HG02885 (cell line): Measurements from ENCODE around the gene C2CD2.

Experiments
- ATAC-seq: cut with Tn5 transposase; IDR thresholded peaks from one replicate; pipeline ENCODE4 v1.9.1; 2021; ENCODE audit warnings: mild to moderate bottlenecking; ENCODE audit not compliant: unreplicated experiment, poor library complexity

Gene C2CD2

DNA sequence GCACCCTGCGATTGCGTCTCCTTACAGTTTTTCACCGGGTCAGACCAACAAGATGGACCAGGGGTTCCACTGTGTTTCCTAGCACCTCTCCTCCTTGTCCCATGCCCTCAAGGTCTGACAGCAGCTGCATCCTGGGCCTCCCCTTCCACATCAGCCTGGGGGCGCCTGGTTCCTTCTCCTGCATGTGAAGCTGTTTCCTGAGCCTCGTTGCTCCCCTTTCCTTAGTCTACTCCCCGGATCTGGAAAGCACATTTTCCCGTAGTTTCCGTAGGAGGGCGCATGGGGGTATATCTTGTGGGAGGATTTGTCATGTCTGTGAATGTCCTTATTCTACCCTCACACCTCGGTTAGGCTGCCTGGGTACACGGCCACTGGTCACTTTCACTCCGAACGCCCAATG lies 80.8 kb downstream of the C2CD2 start:
- no peak for ATAC-seq

DNA sequence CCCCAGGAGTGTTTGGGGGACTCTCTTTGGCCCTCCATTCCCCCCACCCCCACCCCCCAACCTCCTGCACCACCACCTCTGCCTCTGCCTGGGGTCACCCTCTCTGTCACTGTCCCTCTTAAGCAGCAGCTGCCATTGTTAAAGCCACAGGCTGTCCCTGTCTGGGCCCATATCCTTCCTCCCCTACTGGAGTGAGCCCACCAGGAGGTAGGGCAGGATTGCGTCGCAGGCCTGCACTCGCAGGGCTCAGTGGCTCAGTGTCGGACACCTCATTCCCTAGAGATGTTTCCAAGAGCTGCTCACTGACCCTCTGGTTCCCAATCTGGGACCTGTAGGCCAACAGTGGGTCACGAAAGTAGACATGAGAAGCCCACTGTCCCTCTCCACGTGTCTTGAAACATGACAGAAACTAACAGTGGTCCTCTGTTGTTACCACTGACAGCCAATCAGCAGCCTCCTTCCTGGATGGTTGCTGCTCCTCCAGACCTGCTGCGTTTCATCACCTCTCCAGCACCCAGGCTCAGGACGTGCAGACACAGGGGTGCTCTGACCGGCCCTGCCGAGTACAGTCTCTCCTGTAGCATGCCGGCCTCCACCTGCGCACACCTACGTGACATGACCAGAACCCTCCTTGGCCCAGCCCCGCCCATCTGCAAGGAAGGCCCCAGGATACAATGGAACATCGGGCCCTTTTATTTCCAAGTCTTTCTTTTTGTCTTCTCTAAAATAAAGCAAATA lies 82.4 kb downstream of the C2CD2 start:
- ATAC-seq: no peak

DNA sequence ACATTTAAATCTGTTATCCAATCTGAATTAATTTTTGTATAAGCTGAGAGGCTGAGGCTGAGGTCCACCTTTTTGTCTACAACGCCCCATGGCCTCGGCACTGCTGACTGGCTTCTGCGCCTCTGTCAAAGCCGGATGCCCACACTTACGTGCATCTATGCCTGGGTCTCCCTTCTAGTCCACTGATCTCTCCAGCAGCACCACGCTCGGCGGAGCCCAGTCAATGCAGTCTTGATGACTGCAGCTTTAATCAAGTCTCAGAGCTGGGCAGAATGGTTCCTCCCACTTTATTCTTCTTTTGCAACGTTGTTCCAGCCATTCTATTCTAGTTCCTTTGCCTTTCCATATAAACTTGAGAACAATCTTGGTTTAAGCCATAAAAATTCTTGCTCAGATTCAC lies 84.0 kb downstream of the C2CD2 start:
- ATAC-seq: no peak

DNA sequence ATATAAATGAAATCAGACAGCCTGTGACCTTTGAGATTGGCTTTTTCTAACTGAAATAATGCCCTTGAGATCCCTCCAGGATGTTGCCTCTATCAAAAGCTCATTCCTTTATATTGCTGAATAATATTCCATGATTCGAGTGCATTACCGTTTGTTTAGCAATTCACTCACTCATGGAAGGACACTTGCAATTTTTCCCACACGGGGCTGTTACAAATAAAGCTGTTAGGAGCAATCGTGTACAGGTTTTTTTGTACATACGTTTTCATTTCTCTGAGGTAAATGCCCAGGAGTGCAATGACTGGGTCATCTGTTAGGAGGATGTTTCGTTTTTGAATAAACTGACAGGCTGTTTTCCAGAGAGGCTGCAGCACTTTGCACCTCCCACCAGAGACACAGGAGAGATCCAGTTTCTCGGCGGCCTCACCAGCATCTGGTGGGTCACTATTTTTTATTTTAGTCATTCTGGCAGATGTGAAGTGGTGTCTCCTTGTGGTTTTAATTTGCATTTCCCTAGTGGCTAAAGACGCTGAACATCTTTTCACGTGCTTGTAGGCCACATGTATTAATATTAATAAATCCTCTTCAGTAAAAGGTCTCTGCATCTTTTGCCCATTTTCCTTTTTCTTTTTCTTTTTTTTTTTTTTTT lies 85.6 kb downstream of the C2CD2 start:
- ATAC-seq: peak; percentile 60

DNA sequence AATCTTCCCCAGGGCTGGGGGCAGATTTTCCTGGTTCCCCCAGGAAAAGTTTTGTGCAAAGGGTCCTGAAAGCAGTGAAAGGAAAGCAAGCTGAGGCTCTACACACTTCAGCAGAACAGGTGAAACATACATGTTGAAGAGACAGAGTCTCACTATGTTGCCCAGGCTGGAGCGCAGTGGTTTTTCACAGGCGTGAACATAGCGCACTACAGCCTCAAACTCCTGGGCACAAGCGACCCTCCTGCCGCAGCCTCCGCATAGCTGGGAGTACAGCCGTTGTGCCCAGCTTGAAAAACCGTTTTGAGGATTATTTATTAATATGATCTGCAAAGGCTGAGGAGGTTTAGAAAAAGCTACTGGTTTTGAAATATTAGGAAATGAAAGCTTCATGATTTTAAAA lies 86.5 kb downstream of the C2CD2 start:
- ATAC-seq: no peak

DNA sequence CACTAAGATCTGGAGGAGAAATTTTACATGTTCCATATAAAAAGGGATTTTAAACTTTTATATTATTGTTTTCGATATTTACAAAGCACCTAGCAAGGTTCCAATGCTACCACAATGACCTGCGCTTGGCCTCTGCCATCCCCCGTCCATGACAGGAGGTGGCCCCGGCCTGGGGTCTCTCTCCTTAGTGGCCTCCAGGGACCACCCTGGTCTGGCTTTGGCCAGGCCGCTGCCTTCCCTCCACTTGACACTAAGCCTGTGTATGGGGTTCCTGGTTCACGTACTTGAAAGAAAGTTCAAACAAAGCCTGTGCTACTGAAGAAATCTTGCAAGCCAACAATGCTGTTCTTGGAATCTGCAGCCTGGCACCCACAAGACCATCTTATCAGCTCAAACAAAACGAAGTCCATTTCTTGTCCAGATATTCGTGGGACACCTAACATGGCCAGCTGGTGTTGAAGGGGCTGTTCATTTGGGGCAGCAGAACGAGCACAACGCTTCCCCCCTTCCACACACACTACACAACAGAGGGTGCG lies 87.5 kb downstream of the C2CD2 start:
- ATAC-seq: no peak

DNA sequence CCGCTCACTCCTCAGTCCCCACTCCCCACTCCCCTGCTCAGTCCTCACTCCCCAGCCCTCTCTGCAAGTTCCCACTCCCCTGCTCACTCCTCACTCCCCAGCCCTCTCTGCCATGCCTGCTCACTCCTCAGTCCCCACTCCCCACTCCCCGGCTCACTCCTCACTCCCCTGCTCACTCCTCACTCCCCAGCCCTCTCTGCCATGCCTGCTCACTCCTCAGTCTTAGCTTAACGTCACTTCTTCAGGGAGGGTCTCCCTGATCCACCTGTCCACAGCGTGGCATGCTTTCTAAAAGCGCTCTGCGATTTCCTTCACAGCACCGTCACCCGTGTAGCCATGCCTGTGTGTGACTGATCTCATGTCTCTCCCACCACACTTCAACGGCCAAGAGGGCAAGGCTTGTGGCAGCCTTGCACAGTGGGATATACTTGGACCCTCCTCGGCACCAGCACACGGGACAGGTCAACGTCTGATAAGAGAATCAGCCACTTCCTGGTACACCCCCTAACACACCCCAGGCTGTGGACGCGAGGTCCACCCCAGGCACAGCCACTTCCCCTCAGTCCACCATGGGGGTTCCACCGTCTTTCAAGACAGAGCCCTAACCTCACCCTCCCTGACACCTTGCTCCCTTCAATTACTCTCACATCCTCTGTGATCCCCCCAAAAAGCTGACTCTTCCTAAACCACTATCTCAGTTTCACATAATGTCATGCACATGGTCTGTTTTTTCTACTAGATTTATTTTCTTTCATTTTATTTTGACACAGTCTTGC lies 88.6 kb downstream of the C2CD2 start:
- peak; percentile 53 for ATAC-seq

DNA sequence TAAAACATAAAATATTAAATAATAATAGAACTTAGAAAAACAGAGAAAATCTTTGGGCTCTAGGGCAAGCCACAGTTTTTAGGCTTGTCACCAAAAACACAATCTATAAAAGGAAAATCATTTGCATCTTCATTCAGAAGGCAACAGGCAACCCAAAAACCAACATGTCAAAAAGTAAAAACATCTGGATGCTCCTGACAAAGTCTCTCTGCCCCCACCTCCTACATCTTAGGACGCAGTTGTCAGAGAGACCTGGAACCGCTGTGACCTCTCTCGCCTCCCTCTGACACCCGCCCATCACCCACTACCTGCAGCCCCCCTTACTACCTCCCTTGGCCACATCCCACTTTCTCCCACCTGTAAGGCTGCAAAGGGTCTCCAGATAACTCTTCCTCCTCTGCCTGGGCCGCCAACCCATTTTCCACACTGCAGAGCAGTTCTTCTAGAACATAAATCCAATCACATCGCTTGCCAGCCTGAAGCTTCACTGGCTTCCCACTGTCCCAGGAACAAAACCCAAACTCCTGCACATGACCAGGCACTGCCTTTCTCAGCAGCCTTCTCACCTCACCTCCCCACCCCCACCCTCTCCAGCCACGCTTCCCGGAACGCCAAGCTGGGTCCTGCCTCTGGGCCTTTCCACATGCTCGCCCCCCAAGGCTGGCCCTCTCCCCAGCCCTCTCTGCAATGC lies 89.4 kb downstream of the C2CD2 start:
- ATAC-seq: no peak

DNA sequence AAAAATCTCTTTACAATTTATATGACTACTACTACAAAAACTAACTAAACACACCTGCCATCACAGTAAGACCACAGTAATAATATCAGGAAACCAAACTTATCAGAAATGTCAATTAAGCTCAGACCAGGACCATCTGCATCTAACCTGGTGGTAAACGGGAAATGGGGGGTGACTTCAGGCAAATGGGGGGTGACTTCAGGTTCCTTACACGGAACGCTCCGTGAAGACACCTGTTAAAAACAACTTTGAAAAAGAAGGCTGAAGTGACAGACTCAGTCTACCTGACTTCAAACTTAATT lies 90.4 kb downstream of the C2CD2 start:
- ATAC-seq: no peak

DNA sequence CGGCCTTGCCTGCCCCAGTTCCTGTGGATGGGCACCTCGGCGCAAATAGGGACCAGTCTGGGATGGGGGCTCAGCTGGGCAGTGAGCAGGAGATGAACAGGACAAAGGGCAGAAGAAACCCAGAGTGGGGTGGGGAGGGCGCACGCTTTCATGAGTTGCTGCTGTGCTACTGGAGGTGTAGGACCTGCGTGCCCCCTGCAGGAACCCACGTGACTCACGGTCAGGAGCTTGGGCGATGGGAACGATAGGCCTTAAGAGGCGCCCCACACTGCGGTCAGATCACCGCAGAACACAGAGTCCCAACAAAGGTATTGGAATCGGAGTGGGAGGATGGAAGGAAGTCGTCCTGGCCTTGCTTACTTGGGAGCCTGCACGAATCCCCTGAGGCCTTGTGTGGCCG lies 91.8 kb downstream of the C2CD2 start:
- no peak for ATAC-seq

DNA sequence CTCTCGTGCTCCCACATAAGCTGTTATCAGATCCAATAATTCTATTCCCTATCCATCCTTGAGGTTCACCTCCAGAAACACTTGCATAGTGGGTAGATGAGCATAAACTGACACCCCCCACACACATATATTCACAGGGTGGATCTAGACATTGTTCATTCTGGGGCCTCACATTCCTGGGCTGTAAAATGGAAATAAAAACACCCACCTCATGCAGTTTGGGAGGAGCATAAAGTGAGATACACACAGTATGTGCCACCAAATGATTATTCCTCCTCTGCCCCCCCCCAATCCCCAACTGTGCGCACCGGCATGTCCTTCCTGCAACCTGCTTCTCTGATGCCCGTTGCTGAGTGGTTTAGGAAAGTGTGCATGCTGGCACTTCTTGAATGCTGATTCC lies 92.6 kb downstream of the C2CD2 start:
- ATAC-seq: no peak

DNA sequence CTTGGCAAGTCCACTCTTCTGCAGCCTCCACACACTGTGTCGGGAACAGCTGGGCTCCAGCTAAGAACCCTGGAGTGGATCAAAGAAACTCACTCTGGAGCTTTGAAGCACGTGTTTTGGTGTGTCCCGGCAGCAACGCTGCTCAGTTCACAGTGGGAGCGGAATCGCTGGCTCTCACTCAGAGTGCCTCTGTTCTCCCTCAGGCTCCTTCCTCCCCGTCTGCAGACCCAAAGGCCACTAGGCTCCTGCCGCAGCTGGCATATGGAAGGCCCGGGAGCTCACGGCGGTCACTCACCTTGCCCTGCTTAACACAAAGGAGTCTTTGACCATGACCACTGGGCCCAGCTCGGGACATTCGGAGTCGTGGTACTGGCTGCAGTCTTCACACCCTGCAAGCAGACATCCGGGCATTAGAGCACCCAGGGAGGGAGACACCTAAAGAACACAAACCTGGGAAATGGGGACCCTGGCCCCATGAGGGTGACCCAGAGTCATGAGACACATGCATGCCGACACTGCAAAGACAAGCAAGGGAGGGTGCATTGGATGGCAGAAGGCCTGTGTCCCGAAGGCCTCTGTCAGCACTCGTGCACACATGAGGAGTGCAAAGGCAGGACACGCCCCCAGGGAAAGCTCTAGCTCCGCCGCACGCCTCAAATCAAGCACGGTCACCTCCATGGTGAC lies 94.4 kb downstream of the C2CD2 start:
- ATAC-seq: no peak

DNA sequence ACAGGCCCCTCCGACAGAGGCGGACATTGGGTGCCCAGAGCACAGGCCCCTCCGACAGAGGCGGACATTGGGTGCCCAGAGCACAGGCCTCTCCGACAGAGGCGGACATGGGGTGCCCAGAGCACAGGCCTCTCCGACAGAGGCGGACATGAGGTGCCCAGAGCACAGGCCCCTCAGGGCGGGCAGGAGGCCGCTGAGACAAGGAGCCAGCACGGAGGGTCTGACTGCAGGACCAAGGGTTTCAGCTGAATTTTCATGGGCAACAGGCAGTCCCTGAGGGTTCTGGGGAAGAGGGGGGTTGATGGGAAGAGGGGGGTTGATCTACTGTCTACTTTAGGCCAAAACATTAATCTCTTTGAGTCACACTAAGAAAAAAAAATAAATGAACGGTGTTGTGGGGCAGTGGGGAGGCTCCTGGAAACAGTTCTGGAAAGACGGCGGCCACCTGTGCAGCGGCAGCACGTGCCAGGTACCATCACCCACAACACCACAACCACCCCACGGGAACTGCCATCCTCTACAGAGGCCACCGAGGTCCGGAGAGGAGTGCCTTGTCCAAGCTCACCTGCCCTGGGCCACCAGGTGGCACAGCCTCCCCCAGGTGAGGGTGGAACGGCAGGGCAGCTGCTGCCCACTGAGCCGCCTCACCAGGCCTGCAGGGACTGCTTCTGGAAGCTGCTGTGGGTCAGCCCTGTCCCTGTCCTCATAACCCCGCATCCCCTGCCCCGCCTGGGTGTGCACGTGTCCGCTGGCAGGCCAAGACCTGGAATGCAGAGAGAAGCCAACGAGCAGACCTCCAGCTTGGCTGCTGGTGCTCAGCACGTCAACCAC lies 95.1 kb downstream of the C2CD2 start:
- ATAC-seq: no peak

DNA sequence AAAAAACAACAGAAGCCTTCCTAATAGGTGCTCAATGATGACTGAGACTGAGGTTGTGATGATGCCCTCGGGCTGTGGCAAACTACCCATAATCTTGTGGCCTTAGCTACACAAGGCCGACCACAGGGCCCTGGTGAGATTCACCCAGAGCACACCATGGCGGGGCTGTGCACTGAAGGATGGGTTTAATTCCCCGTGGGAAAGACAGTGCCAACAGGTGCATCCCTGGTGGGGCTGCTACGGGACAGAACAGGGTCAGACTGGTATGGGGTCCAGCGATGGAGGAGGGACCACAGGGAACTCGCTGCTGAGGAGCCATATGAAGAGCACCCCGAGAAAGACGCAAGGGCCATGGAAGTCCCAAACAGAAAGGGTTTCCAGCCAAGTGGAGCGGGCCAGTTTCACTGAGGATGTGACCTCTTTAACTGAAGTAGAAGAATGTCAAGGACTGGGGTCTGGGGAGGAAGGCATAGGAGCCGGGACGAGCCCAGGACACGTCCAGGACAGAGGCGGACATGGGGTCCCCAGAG lies 96.0 kb downstream of the C2CD2 start:
- no peak for ATAC-seq

DNA sequence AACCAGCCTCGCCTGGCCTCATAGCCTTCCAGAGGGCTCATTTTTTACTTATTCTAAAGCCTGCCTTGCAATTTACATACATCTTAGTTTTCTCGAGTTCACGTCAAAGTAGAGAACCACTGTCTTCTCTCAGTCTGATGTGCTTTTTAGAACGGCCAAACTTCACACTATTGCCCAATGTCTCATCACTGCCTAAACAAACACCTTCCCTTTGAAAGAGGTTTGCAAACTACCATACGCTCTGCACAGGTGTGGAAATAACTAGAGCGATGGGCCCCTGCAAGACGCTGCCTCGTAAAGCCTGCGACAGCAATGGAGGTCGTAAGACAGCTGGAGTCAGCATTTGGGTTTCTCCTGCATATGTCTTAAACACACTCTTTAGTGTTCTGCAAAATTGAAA lies 97.2 kb downstream of the C2CD2 start:
- ATAC-seq: no peak

DNA sequence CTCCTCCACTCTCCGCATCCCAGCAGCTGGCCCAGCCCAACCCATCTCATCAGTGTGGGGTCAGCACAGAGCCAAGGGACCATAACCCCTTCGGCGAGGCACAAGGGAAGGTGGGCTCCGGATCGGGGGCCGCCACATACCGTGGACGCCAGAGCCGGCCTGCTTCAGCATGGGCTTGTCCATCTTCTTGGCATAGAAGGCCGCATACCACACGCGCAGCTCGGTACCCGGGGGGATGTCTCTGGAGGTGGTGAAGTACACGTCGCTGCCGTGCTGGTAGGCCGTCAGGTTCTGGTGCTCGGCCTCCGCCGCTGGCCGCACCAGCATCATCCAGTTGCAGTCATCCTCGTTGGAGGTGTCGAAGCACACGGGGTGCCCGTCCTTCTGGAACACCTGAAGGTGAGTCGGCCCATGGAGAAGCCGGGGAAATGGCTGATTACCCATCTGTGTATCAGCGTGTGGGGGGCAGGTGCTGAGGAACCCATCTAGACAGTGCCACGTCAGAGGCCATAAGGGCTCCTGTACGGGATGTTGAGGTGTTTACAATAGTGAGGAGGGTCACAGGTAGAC lies 99.3 kb downstream of the C2CD2 start:
- no peak for ATAC-seq

DNA sequence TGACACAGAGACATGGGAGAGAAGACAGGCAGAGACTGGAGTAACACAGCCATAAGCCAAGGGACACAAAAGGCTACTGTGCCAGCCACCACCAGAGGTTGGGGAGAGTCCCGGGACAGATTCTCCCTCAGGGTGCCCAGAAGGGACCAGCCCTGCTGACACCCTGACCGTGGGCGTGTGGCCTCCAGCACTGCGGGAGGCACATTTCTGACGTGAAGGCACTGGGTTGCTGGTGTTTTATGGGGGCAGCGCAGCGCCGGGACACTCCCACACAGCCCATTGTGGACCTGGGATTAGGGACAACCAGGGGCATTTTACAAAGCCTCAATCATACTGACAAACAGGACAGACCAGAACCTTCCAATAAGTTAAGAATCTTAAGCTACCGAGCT lies 100.9 kb downstream of the C2CD2 start:
- ATAC-seq: no peak

DNA sequence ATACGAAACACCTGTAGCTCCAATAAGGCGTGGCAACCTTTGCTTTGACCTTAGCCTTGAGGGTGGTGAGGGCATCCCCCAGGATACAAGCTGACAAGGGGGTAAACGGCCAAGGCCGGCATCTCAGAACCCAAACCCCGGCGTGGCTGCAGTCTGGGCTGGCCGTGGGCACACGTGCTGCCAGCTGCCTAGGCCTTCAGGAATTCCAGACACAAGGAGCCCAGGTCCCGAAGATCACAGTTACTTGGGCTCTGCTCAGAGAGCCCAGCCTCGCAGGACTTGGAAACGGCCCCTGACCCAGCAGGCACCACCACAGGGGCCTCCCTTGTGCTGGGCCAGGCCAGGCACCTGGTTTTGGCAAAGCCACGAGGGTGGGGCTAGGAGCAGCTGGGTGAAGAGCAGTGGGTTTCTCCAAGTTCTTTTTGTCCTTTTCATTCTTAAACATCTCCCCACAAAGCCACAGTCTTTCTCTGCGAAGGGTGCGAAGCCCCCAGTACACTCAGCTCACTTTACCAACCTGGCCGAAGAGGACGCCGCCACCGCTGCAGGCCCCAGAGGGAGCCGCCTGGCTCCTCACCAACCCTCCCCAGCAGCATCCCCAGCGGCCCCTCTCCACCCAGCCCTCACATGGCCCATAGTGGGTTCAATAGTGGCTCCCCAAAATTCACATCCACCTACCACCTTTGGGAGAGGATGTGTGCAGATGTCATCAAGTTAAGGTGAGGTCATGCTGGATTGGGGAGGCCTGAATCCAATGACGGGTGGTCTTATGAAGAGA lies 101.5 kb downstream of the C2CD2 start:
- no peak for ATAC-seq
